ENCODE measurements around the gene SPEG.

The SPEG gene

GRCh38 chr2:219513787-219514186 is 79.1 kb downstream of the SPEG start:
- DNase-seq: no peak
- Mint-ChIP-seq H3K27me3 (peaks cover 90 to 97% of the 10 kb centered on the region in 2 donors), H3K4me1 (ENCODE audit: low read depth in 2 of 2) (peaks cover 25 to 27% of the 10 kb centered on the region in 2 donors), H3K27ac (no peak overlapping the region), H3K36me3 (ENCODE audit: insufficient read depth) (peaks cover 2% of the 10 kb centered on the region), H3K4me3 (peak overlapping the region in 1 of 2 donors; percentile 7), H3K9me3 (no peaks in the 10 kb centered on the region)
- no peak for ATAC-seq (replicated peaks)

- H3K27ac Mint-ChIP-seq: no peak within 1 kb of the TSS
Observed at GRCh38 chr2:219514196-219514761, 79.6 kb downstream of the SPEG start, which contains the start of gene ASIC4. ASIC4 (plus strand) TSS chr2:219514482; CDS start chr2:219514725, 243 bp downstream.

GRCh38 chr2:219514836-219515235 is 80.2 kb downstream of the SPEG start:
- H3K27me3 Mint-ChIP-seq: peaks cover 92 to 100% of the 10 kb centered on the region in 2 donors
- H3K27ac Mint-ChIP-seq: no peak overlapping the region
- peaks cover 21 to 22% of the 10 kb centered on the region in 2 donors for H3K4me1 Mint-ChIP-seq (ENCODE audit: low read depth in 2 of 2)
- no peak overlapping the region for H3K4me3 Mint-ChIP-seq
- peaks cover 2% of the 10 kb centered on the region for H3K36me3 Mint-ChIP-seq (ENCODE audit: insufficient read depth)
- DNase-seq (no peak), ATAC-seq (replicated peaks) (no peak)
- H3K9me3 Mint-ChIP-seq: no peaks in the 10 kb centered on the region

More at GRCh38 chr2:219514196-219514761, 79.6 kb downstream of the SPEG start, which contains the start of gene ASIC4:
- peaks cover 2% of the 10 kb centered on the region for H3K36me3 Mint-ChIP-seq (ENCODE audit: insufficient read depth)
- peak within 1 kb of the TSS in 1 of 2 donors; percentile 7 for H3K4me3 Mint-ChIP-seq
- ATAC-seq (replicated peaks) (no peak), DNase-seq (no peak)
- H3K4me1 Mint-ChIP-seq (ENCODE audit: low read depth in 2 of 2): peaks cover 25 to 27% of the 10 kb centered on the region in 2 donors
- H3K9me3 Mint-ChIP-seq: no peaks in the 10 kb centered on the region
- peaks cover 93 to 100% of the 10 kb centered on the region in 2 donors for H3K27me3 Mint-ChIP-seq

GRCh38 chr2:219515874-219516629 is 81.4 kb downstream of the SPEG start:
- ATAC-seq (replicated peaks) (no peak), DNase-seq (no peak)
- H3K9me3 Mint-ChIP-seq: no peaks in the 10 kb centered on the region
- peaks cover 91 to 100% of the 10 kb centered on the region in 2 donors for H3K27me3 Mint-ChIP-seq
- no peak overlapping the region for H3K4me3 Mint-ChIP-seq
- H3K36me3 Mint-ChIP-seq (ENCODE audit: insufficient read depth): peaks cover 2% of the 10 kb centered on the region
- no peak overlapping the region for H3K27ac Mint-ChIP-seq
- H3K4me1 Mint-ChIP-seq (ENCODE audit: low read depth in 2 of 2): peaks cover 14 to 15% of the 10 kb centered on the region in 2 donors

- peaks cover 2% of the 10 kb centered on the region for H3K36me3 Mint-ChIP-seq (ENCODE audit: insufficient read depth)
- ATAC-seq (replicated peaks): no peak
- H3K27ac Mint-ChIP-seq: no peak overlapping the region
- peaks cover 91 to 100% of the 10 kb centered on the region in 2 donors for H3K27me3 Mint-ChIP-seq
- no peak for DNase-seq
- peaks cover 14 to 22% of the 10 kb centered on the region in 2 donors for H3K4me1 Mint-ChIP-seq (ENCODE audit: low read depth in 2 of 2)
- H3K4me3 Mint-ChIP-seq: no peak overlapping the region
- no peaks in the 10 kb centered on the region for H3K9me3 Mint-ChIP-seq
Observed at GRCh38 chr2:219516888-219517287, 82.2 kb downstream of the SPEG start.

GRCh38 chr2:219517954-219518778 is 83.5 kb downstream of the SPEG start:
- Mint-ChIP-seq H3K36me3 (ENCODE audit: insufficient read depth) (peaks cover 2% of the 10 kb centered on the region), H3K4me1 (ENCODE audit: low read depth in 2 of 2) (peaks cover 11 to 21% of the 10 kb centered on the region in 2 donors), H3K27me3 (peaks cover 86 to 96% of the 10 kb centered on the region in 2 donors), H3K4me3 (no peak overlapping the region), H3K27ac (no peak overlapping the region), H3K9me3 (no peaks in the 10 kb centered on the region)
- no peak for DNase-seq
- ATAC-seq (replicated peaks): no peak

GRCh38 chr2:219519526-219519916 is 84.9 kb downstream of the SPEG start:
- Mint-ChIP-seq H3K4me3 (no peak overlapping the region), H3K36me3 (ENCODE audit: insufficient read depth) (no peaks in the 10 kb centered on the region), H3K27ac (no peak overlapping the region), H3K4me1 (ENCODE audit: low read depth in 2 of 2) (peaks cover 0 to 12% of the 10 kb centered on the region in 2 donors), H3K9me3 (no peaks in the 10 kb centered on the region), H3K27me3 (peaks cover 86 to 96% of the 10 kb centered on the region in 2 donors)
- DNase-seq (no peak), ATAC-seq (replicated peaks) (no peak)

GRCh38 chr2:219520079-219520478 is 85.4 kb downstream of the SPEG start:
- peaks cover 88 to 96% of the 10 kb centered on the region in 2 donors for H3K27me3 Mint-ChIP-seq
- no peak overlapping the region for H3K27ac Mint-ChIP-seq
- H3K36me3 Mint-ChIP-seq (ENCODE audit: insufficient read depth): no peaks in the 10 kb centered on the region
- DNase-seq: no peak
- no peak overlapping the region for H3K4me3 Mint-ChIP-seq
- no peaks in the 10 kb centered on the region for H3K9me3 Mint-ChIP-seq
- no peak for ATAC-seq (replicated peaks)
- peaks cover 0 to 12% of the 10 kb centered on the region in 2 donors for H3K4me1 Mint-ChIP-seq (ENCODE audit: low read depth in 2 of 2)

- DNase-seq: no peak
- Mint-ChIP-seq H3K27ac (no peak overlapping the region), H3K9me3 (no peaks in the 10 kb centered on the region), H3K4me1 (ENCODE audit: low read depth in 2 of 2) (peaks cover 0 to 9% of the 10 kb centered on the region in 2 donors), H3K36me3 (ENCODE audit: insufficient read depth) (no peaks in the 10 kb centered on the region), H3K27me3 (peaks cover 88 to 96% of the 10 kb centered on the region in 2 donors), H3K4me3 (peak overlapping the region; percentile 47)
- ATAC-seq (replicated peaks): peak; percentile 14
Observed at GRCh38 chr2:219521066-219521880, 86.6 kb downstream of the SPEG start.

- H3K9me3 Mint-ChIP-seq: no peaks in the 10 kb centered on the region
- peaks cover 0 to 9% of the 10 kb centered on the region in 2 donors for H3K4me1 Mint-ChIP-seq (ENCODE audit: low read depth in 2 of 2)
- peak overlapping the region; percentile 47 for H3K4me3 Mint-ChIP-seq
- H3K36me3 Mint-ChIP-seq (ENCODE audit: insufficient read depth): no peaks in the 10 kb centered on the region
- DNase-seq (no peak), ATAC-seq (replicated peaks) (no peak)
- H3K27me3 Mint-ChIP-seq: peaks cover 88 to 96% of the 10 kb centered on the region in 2 donors
- H3K27ac Mint-ChIP-seq: peak overlapping the region in 1 of 2 donors; percentile 16
Observed at GRCh38 chr2:219522111-219523030, 87.7 kb downstream of the SPEG start.

- peak overlapping the region in 1 of 2 donors; percentile 25 for H3K4me3 Mint-ChIP-seq
- peak; percentile 29 for ATAC-seq (replicated peaks)
- no peaks in the 10 kb centered on the region for H3K36me3 Mint-ChIP-seq (ENCODE audit: insufficient read depth)
- H3K4me1 Mint-ChIP-seq (ENCODE audit: low read depth in 2 of 2): peaks cover 0 to 9% of the 10 kb centered on the region in 2 donors
- H3K27me3 Mint-ChIP-seq: peaks cover 87 to 96% of the 10 kb centered on the region in 2 donors
- DNase-seq: no peak
- no peak overlapping the region for H3K27ac Mint-ChIP-seq
- H3K9me3 Mint-ChIP-seq: no peaks in the 10 kb centered on the region
Observed at GRCh38 chr2:219523031-219523671, 88.5 kb downstream of the SPEG start.

Data from effector memory CD8-positive, alpha-beta T cell (primary cell).